Germinal center (tissue), 1 donor: ENCODE results near the gene EMD.

Experiments used
- DNase-seq: peaks from one replicate; pipeline ENCODE4 v3.0.0; 2012; ENCODE audit warnings: mixed read lengths, low spot score

The EMD gene

DNA sequence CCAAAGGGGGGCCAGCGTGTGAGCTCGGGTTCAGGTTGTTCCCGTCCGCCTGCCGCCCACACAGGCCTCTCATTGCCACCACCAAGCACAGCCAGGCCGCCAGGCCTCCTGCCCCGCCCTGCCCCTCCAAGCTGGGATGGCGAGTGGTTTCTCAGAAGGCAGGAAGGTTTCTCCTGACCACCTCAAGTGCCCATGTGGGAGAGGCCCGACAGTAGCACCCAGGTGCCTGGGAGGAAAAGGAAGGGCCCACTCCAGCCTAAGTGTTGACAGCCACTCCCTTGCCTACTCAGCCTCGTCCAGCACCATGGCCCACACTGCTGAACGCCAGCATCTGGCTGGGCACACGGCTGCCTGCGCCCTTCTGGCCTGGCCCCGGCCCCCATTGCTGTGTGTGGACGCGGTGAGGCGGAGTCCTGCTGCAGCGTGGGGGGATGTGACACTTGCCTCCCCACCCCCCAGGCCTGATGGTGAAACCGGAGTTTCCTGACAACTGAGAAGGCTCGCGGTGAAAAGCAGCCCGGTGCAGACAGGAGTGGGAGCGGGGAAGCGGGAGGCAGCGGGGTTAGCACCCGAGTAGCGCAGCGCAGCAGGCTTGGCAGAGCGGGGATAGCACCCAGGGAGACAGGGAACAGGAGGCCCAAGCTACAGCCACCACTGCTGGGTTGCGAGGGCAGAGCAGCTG, 23.9 kb upstream of the EMD start:
- DNase-seq = no peak

DNA sequence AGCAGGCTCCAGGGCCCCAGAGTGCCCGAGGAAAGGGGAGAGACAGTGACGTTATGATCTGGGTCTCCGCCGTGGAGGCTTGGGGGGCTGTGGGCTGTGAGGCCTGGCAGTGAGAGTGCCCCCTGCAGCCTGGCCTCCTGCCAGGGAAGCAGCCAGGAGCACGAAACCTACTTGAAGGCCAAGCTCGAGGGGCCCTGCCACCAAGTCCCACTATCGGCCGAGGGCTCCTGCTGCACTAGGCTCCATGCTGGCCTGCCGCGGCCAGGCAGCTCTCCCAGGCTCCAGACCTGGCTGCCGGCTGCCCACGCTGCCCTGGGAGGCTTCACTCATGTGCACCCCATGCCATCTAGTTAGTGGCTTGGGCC, 23.3 kb upstream of the EMD start:
- no peak for DNase-seq

DNA sequence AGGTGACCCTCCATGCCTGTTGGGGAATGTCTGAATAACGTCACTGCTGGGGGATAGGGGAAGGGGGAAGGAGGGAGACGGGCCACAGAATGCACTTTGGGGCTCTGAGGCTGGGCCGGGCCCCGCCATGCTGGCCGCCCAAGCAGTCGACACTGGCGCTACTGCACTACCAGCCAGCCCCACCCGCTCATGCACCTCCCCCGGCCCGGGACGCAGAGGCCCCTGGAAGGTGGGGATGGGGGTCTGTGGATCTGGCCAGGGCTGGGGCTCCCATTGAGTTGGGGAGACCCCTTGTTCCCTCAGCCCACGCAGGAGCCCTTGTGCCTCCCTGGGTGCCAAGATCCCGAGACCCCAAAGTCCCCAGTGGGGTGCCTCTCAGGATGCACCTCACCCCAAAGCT, 22.5 kb upstream of the EMD start:
- no peak for DNase-seq

DNA sequence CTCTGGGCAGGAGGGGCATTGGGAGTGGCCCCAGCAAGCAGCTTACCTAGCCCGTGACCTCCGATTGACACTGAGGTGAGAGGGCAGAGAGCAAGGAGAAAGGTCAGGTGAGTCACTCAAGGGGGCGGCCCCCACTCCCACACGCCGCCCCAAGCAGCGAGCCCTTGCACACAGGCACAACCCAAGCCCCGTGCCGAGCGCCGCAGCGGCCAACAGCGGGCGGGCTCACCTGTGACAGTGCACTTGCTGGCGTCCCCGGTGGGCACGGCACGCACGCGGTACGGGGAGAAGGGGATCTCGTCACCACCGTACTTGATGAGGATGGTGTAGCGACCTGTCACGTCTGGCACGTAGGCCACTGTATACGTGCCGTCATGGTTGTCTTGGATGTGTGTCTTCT, 21.9 kb upstream of the EMD start:
- DNase-seq = no peak

DNA sequence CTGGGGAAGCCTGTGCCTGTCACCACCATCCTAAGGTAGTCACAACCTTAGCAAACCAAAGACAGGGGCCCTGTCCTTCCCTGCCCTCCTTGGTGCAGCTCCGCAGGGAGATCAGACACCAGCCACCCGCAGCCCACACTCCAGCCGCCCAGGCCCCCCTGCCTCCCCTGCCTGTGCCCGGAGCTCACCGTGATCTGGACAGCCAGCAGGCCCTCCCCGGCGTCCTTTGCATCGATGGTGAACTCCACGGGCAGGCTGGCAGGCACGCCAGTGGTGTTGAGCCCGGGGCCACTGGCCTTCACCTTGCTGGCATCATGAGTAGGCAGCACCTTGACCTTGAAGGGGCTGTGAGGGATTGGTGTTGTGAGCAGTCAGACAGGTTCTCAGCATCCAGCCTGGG, 21.1 kb upstream of the EMD start:
- no peak for DNase-seq

DNA sequence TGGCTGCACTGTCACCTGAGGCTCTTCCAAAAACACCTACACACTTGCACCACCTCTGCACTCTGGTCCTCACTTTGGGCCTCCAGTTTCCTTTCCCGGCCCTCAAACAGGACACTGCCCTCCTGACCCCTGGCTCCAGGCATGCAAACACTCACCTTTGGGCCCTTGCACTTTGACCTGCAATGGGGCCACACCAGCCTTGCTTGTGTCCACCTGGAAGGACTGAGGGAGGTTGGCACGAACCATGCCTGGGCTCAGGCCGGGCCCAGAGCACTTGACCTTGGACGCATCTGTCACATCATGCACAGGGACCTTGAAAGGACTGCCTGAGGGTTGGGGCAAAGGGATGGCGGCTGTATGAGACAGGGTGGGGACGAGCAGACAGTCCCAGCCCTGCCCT, 20.3 kb upstream of the EMD start:
- no peak for DNase-seq

DNA sequence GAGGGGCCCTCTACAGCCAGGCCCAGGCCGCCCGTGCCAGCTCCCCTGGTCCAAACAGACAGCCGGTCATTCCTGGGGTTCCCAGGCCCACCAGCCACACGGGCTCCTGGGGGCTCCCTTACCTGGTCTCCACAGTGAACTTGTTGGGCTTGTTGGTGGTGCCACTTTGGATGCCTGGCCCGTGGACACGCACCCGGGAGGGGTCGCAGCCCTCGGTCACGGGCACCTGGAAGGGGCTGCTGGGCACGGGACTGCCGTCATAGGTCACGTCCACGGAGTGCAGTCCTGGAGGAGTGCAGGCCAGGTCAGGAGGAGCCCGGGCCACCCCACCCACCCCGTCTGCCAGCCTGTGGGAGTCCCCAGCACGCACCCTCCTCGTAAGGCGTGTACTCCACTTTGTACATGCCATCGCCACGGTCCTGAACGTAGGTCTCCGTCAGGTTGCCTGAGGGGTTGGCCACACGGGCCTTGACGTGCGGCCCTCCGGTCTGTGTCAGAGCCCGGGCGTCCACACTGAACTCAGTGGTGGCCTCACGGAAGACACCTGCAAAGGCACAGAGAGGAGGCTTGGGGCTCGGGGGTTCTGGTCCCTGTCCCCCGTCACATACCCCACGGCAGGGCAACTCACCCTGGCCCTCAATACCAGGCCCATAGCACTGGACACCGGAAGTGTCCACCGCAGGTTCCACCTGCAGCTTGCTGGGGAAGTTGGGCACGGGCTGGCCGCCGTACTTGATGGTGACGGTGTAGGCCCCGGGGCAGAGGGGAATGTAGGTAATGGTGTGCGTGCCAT, 19.5 kb upstream of the EMD start:
- DNase-seq = no peak

DNA sequence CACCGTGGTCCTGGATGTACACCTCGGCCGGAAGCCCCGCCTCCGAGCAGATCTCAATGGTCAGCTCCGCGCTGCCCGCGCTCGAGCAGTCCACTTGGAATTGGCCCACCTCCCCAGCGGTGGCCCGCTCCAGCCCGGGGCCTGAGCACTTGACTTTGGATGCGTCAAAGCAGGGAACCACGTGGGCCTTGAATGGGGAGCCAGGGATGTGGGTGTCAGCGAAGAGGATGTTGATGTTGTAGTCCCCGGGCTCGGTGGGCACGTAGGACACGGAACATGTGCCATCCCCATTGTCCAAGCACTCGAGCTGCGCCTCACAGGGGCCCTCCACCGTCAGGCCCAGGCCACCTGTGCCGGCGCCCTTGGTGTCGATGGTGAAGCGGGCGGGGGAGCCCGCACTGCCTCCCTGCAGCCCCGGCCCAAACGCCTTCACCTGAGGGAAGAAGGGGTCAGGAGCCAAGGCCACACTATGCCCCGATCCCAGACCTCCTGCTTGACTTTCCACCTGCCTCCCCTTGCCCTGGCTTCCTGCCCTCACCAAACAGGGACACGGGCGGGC, 18.9 kb upstream of the EMD start:
- DNase-seq = no peak

DNA sequence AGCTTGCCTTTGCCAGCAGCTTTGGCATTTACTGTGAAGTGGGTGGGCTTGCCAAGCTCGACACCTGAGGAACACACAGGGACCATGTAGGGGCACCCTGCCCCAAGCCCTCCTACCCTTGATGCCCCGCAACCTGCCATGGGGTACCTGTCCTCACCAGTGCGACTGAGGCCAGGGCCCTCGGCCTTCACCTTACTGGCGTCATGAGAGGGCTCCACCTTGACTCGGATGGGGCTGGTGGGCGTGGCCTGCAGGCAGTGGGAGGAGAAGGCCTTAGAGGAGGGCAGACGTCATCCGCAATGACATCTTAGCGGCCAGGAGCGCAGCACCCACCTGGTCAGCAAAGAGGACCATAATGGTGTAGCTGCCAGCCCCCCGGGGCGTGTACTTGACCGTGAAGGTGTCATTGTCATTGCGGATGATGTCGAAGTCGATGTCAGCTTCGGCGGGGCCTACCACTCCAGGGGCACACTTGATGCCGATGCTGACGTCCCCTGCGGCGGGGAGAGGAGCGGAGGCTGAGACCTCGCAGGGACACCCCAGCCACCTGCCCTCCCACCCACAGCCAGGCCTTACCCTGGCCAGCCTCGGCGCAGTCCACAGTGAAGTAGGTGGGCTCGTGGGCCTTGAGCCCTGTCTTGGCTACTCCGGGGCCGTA, 16.9 kb upstream of the EMD start:
- no peak for DNase-seq

DNA sequence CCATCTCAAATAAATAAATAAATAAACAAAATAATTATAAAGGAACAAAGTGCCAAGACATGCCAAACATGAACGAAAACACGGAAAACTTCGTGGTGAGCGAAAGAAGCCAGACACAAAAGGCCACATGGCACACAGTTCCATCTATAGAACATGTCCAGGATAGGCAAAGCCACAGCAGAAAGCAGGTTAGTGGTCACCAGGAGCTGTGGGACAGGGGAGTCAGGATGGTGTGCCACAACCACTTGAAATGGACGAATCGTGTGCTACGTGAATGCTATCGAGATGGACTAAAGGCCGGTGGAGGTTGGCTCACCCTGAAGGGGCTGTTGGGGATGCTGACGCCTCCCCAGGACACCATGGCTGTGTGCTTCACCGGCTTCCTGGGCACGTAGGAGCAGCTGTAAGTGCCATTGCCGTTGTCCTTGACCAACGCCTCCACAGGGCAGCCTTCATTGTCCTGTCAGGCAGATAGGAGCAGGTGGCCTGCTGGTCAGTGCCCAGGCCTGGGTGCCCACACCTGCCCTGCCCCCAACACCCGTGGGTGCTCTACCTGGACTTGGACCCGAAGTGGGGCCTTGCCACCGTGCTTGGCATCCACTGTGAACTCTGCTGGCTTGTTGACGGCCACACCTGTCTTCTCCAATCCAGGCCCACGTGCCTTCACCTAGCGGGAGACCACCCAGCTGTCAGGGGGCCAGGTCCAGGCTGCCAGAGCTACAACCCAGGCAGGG, 15.2 kb upstream of the EMD start:
- no peak for DNase-seq

DNA sequence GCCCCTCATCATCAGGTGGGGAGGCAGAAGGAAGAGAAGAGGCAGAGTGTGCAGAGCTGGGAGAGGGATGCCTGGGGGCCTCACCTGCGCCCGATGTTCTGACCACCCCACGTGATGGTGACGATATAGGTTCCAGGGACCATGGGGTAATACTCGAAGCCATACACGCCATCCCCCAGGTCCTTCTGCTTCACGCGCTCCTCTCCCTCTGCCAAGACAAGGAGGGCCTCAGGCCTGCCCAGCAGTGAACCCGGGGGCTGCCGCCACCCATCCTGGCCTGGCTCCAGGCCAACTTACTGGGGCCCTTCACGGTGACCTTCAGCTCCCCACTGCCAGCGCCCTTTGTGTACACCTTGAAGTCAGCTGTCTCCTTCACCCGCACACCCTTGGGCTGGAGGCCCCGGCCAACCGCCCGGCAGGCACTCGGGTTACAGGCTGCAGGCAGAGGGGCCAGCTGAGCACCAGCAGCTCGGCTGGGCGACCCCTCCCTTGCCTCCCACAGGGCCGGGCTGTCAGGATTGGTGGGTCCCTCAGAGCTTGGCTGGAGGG, 14.0 kb upstream of the EMD start:
- no peak for DNase-seq

DNA sequence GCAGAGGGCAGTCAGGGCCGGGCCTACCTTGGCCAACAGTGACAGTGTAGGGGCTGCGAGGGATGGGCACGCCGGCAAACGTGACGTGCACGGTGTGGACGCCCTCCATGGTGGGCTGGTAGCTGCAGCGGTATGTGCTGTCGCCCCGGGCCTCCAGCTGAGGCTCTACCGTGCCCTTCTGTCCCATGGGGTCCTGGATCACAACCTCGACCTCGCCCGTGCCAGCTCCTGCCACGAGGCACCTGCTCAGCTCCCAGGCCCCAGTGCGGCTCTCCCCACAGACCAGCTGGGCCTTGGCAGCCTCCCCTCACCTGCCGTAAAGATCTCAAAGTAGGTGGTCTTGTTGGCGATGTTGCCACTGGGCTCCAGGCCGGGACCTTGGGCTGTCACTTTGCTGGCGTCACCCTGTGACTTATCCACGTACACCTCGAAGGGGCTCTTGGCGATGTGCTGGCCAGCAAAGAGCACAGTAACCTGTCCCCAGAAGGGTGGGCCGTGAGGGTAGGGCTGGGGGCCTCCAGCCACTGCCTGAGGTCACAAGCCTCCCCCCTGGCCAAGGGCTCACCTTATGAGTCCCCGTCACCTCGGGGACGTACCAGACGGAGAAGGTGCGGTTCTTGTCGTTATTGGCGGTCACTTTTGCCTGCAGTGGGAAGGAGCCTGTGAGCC, 13.0 kb upstream of the EMD start:
- no peak for DNase-seq

DNA sequence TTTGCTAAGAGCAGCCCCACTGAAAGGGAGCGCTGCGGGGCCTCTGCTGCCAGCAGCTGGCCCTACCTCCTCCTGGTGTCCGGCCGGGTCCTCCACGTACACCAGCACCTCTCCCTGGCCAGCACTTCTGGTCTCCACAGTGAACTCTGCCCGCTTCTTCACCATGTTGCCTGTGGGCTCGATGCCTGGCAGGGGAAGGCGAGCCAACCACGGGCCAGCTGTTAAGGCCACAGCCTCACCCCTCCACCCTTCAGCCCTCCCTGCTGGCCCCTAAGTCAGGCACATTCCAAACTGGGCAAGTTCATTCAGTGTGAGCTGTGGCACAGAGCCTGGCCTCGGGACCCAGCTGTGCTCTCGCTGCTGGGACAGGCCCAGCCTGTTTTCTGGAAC, 12.4 kb upstream of the EMD start:
- DNase-seq = no peak

DNA sequence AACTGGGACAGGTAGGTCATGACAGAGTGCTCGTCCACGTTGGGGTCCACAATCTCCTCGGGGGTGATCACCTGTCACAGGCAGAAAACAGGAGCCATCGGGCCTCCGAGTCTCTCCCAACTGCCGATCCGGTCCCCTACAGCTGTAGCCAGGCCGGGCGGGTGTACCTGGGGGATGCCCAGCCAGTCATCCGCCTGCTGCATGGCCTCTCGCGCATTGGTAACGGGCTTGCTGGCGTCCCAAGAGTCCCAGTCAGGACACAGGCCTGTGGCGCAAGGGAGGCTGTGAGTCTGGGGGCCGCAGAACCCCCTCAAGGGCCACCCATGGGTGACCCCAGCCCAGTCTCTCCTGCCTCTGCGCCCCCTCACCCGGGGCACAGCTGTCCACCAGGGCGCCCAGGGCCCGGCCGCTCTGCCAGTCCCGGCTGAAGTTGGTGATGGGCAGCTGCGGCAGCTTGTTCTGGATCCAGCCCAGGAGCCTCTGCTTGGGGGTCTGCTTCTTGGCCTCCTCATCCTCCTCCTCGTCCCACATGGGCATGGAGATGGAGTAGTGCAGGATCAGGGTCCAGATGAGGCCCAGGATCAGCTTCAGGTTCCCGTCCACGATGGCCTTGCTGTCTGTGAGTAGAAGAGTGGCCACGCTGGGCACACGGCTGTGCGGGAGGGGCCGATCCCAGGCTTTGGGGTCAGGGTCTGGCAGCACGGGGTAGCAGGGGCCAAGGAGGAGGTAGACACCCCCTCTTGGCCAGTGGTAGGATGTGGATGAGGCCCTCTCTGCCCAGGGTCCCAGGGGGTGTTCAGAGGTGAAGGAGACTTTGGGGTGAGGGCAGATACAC, 11.4 kb upstream of the EMD start:
- DNase-seq = no peak

DNA sequence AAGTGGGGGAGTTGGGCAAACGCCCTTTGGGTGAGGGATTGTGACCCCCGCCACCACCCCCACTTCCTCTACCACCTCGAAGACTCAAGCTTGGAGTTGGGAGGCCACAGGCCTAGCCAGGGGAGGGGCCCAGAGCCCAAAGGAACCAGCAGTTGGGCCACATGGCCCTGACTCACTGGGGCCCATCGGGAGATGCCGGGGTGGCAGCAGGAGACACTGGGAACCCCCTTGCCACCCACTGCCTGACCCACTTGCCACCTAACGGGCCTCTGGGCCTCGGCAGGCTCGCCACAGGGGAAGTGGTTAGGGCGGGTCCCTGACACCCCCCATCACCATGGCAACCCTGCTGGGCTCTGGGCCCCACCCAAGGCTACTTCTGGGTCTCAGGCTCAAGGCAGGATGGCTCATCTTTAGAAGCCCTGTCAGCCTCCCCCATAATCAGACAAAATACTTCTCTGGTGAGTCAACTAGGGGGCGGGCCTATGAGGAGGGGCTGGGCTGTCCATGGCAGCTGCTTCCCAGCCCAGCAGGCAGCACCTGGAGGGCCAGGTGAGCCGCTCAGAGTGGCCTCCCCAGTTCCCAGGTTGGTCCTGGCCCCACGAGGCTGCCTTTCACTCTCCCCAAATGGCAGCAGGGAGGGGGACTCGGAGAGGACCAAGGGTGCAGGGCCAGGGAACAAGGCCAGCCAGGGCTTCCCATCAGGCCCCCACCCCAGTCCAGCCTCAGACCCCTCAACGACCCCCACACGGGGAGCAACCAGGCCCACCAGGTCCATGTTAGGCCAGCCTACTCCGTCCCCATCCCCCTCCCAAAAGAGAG, 10.3 kb upstream of the EMD start:
- no peak for DNase-seq

DNA sequence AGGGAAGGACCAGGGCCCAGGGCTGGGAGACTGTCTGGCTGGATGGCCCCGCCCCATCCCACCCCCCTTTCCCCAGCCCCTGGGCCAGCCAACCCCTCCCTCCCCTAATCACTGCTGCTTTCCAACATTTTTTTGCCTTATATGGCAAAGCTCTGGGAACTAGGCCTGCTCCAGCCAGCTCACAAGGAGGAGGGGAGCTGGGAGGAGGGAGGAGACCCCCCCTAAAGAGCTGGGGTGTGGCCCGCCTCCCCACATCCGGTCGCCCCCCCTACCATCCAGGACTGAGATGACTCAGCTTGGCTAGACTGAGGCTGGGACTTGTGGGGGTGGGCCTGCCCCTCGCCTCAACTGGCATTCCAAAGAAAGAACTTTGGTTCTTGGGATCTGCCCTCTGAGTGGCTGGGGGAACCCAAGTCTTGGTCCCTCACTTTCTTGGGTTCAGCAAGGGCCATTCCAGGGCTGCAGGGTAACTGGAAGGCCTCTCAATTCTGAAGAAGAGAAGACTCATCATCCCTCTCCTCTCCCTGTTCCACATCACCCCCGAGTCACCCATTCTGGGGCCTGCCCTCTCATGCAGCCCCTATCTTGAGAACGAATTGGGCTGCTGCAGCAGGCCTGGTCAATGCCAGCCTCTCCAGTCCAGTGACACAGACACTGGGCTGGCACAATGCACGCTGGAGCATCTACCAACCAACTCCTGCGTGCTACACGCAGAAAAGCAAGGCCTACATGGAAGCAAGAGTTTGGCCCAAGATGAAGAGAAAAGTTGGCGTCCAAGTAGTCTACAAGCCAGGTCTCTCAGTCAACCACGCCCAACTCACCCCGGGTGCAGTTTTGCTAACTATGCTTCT, 9.4 kb upstream of the EMD start:
- no peak for DNase-seq

DNA sequence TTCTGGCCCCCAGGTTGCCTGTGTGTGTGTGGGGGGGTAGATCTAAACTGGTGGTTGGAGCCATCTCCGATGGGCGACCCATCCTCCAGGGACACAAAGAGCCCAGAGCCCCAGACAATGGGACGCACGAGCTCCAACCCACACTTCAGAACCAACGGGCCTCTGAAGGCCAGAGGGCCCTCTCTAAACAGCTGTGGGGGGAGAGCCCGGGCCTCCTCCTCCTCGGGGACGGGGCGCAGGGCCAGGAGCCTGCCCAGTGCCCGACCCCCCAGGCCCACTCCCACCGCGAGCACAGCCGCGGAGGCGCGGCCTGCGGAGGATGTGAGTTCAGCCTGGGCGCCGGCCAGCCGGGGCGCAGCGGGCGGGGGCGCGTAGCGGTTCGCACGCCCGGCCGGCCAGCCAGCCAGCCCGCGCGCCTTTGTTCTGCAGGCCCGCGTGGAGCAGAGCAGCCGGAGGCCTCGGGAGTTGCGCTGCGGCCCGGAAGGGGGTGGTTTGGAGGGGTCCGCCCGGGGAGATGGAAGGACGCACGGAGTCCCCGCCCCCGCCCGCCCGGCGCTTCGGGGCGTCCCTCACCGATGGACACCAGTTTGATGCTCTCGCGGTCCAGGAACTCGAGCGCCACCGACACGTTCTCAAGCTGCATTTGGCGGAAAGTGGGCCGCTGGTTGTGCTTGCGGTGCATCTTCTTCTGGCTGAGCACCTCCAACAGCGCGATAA, 8.6 kb upstream of the EMD start:
- DNase-seq = no peak
